K562 (cell line): Measurements from ENCODE around the gene TARBP1. TPM values are rescaled to one million over a fixed set of nuclear protein-coding genes. Genes with fewer than 3 reads are reported as not detected.
A peak's percentile ranks its signal among the peaks of the same experiment; 100 is the strongest.

Experiments used
- ARID1B ChIP-seq: fragments of 450-650 bp; IDR thresholded peaks from 2 replicates; pipeline ENCODE4 v1.6.1; 2016; ENCODE audit warnings: antibody characterized with exemption, mild to moderate bottlenecking, inconsistent platforms
- CBX1 ChIP-seq: sonication (generic); IDR thresholded peaks from 2 replicates; pipeline ENCODE4 v1.6.1; 2016; ENCODE audit warnings: antibody characterized with exemption, low read depth, mild to moderate bottlenecking
- CHD4 ChIP-seq: fragments of 200-600 bp; sonication (generic); IDR thresholded peaks from 3 replicates; pipeline ENCODE4 v1.6.1; 2012; ENCODE audit warnings: low read depth, mild to moderate bottlenecking, mixed read lengths, low read length, inconsistent platforms; ENCODE audit not compliant: insufficient read depth, insufficient replicate concordance, poor library complexity, severe bottlenecking
- HDAC2 ChIP-seq: fragments of 450-650 bp; IDR thresholded peaks from 2 replicates; pipeline ENCODE4 v1.6.1; 2016; ENCODE audit warnings: mild to moderate bottlenecking
- HMGN3 ChIP-seq: IDR thresholded peaks from 2 replicates; pipeline ENCODE4 v1.6.1; 2011; ENCODE audit warnings: borderline replicate concordance, low read depth, mild to moderate bottlenecking, mixed read lengths, low read length; ENCODE audit not compliant: insufficient read length; ENCODE audit errors: extremely low read depth
- JUN ChIP-seq, 2 experiments: sonication (generic) in 1 of 2; formaldehyde crosslinking in 1 of 2; IDR thresholded peaks; 2 replicates each; pipeline versions ENCODE4 v1.6.1 to v1.8.0; 2012 to 2022; ENCODE audit warnings: borderline replicate concordance in 2 of 2, mild to moderate bottlenecking in 2 of 2, improper control_type of control experiment in 1 of 2, low read depth in 1 of 2, low read length in 1 of 2, missing genetic modification reagents in 1 of 2
- KAT2B ChIP-seq: IDR thresholded peaks from one replicate; pipeline ENCODE4 v1.6.1; 2012; ENCODE audit warnings: low read depth, mild to moderate bottlenecking, control low read depth, inconsistent platforms, low read length, moderate library complexity
- L3MBTL2 ChIP-seq: fragments of 450-650 bp; IDR thresholded peaks from 2 replicates; pipeline ENCODE4 v1.6.1; 2016; ENCODE audit warnings: mild to moderate bottlenecking, moderate library complexity
- RAD51 ChIP-seq: fragments of 450-650 bp; IDR thresholded peaks from 2 replicates; pipeline ENCODE4 v1.7.1; 2016; ENCODE audit warnings: low read depth, mild to moderate bottlenecking, borderline replicate concordance
- SAFB2 ChIP-seq: fragments of 200-400 bp; formaldehyde crosslinking; IDR thresholded peaks from 2 replicates; pipeline ENCODE4 v1.6.1; 2018; ENCODE audit warnings: borderline replicate concordance, low read length, low read depth, moderate library complexity; ENCODE audit not compliant: severe bottlenecking
- SRSF7 ChIP-seq: fragments of 200-400 bp; formaldehyde crosslinking; optimal IDR thresholded peaks from 2 replicates; pipeline ENCODE3; 2017; ENCODE audit warnings: mild to moderate bottlenecking, low read depth, low read length
- TBL1XR1 ChIP-seq, 2 experiments: IDR thresholded peaks; 2 replicates each; pipeline ENCODE4 v1.6.1; 2012; ENCODE audit warnings: improper control_type of control experiment in 2 of 2, low read length in 2 of 2, mild to moderate bottlenecking in 1 of 2
- ZBTB40 ChIP-seq, 2 experiments: fragments of 450-650 bp in 1 of 2; sonication (generic) in 1 of 2; formaldehyde crosslinking in 1 of 2; IDR thresholded peaks; 2 replicates each; pipeline versions ENCODE4 v1.7.1 to v1.9.0; 2016 to 2022; ENCODE audit warnings: inconsistent platforms in 1 of 2, mild to moderate bottlenecking in 1 of 2, missing genetic modification reagents in 1 of 2
- ZC3H11A ChIP-seq: IDR thresholded peaks from 2 replicates; pipeline ENCODE4 v1.6.1; 2012; ENCODE audit warnings: low read depth, low read length, improper control_type of control experiment
- ZNF668 ChIP-seq: fragments of 250-450 bp; sonication (Bioruptor Pico); IDR thresholded peaks from 2 replicates; pipeline ENCODE4 v1.8.0; 2022; ENCODE audit warnings: mild to moderate bottlenecking, inconsistent platforms
- ZNF696 ChIP-seq: fragments of 250-450 bp; sonication (Bioruptor Pico); conservative IDR thresholded peaks from 2 replicates; pipeline ENCODE4 v1.4.0; 2020; ENCODE audit warnings: mild to moderate bottlenecking, moderate library complexity
- ZNF778 ChIP-seq: fragments of 450-650 bp; formaldehyde crosslinking; IDR thresholded peaks from 2 replicates; pipeline ENCODE4 v1.4.0; 2020; ENCODE audit warnings: mild to moderate bottlenecking, moderate library complexity
- polyA plus RNA-seq, 8 experiments: library from polyadenylated mRNA; depleted of rRNA in 4 of 8; stranded (reverse) in 5 of 8; unstranded in 3 of 8; fragments of >200 nt; fragmentation: Nextera tagmentation in 2 of 8; fragmentation: Illumina TruSeq in 1 of 8; extraction: Ambion mirVana in 2 of 8; extraction: Trizol in 1 of 8; gene quantifications; 2 replicates each; pipeline versions ENCODE4 v1.2.1 to v1.2.3, GENCODE V29; 2011 to 2014; ENCODE audit warnings: inconsistent platforms in 1 of 8, missing spikeins in 1 of 8
- total RNA-seq, 7 experiments: library from RNA; depleted of rRNA in 6 of 7; stranded (reverse); fragments of >200 nt in 6 of 7; fragmentation: Illumina TruSeq in 2 of 7; extraction: Trizol in 2 of 7; gene quantifications; 2 replicates each; pipeline versions ENCODE4 v1.2.1 to v1.2.3, GENCODE V29; 2011 to 2021; ENCODE audit warnings: low replicate concordance in 1 of 7

The TARBP1 gene
- total and polyA plus RNA-seq, 9 of the 15 experiments (the other 6 are each of a cell fraction or from before 2014, with no cell fraction given), result 8.8 to 48.0 (median 22.9) TPM

DNA sequence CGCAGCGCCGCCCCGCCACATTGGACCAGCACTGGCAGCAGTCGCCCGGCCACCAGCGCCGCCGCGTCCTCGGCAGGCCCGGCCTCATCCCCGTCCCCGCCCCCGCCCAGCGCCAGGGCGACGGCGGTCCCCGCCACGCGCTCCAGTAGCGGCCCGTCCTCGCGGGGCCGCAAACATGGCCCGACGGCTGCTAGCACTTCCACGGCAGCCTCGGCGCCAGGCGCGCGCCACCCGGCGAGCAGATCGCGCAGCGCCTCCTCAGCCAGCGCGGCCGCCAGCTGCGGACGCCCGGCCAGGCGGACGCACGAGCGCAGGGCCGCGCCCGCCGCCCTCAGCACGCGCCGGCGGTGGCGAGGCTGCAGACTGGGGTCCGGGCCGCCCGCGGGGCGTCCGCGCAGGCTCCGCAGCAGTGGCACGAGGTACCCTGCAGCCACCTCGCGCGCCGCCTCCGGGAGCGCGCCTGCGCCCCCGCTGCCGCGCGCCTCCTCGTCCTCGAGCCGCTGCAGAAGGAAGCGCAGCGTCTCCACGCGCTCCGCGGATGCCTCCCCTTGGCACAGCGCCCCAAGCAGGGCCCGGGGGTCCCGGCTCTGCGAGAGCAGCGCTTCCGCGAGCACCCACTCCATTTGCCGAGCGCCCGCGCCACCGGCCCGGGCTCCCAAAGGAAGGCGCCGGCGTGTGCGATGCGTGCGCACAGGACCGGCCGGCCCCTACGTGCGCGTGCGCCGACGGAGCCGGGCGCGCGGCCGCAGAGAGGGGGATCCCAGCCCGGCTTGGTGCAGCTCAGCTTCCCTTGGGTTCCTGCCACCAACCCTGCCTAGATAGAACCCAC, at the start of gene TARBP1 (continued):
- TF ChIP-seq CHD4 (no peak), TBL1XR1 (IDR thresholded peaks at IDR 0.05; ENCODE audit: low read length in 2 of 2) (no peak), SRSF7 (no peak), ZNF696 (CRISPR knock-in tag) (no peak), ARID1B (no peak), ZNF778 (CRISPR knock-in tag) (no peak), CBX1 (no peak), HDAC2 (no peak), ZNF668 (CRISPR knock-in tag) (peak; percentile 22; the same call in 1 of the 2 replicates), RAD51 (no peak), KAT2B (no peak), L3MBTL2 (peak; percentile 90), JUN (IDR thresholded peaks at IDR 0.05; ENCODE audit: borderline replicate concordance, low read depth, low read length) (no peak), JUN (CRISPR knock-in tag; IDR thresholded peaks at IDR 0.05; ENCODE audit: borderline replicate concordance) (0 out of 2 replicates have a peak, but pooled peaks have one; percentile 73), HMGN3 (peak; percentile 49), ZBTB40 (IDR thresholded peaks at IDR 0.05) (no peak), ZBTB40 (CRISPR knock-in tag; IDR thresholded peaks at IDR 0.05) (peak; percentile 24; the same call in 1 of the 2 replicates), SAFB2 (no peak), ZC3H11A (no peak)
